HG02571 (cell line): ENCODE measurements around the gene SLC13A2.

Experiments
- ATAC-seq: cut with Tn5 transposase; IDR thresholded peaks from one replicate; pipeline ENCODE4 v1.9.1; 2021; ENCODE audit warnings: mild to moderate bottlenecking, moderate library complexity; ENCODE audit not compliant: unreplicated experiment

The SLC13A2 gene

GRCh38 chr17:28470266-28470913 lies 3.1 kb upstream of the SLC13A2 start:
- ATAC-seq, result no peak

GRCh38 chr17:28470914-28471366 lies 2.5 kb upstream of the SLC13A2 start:
- ATAC-seq, result no peak

GRCh38 chr17:28471531-28472342 lies 1.7 kb upstream of the SLC13A2 start:
- ATAC-seq, result no peak

GRCh38 chr17:28472871-28473497 lies 460 bp upstream of the SLC13A2 start:
- no peak for ATAC-seq

- no peak for ATAC-seq
Measured at GRCh38 chr17:28474111-28474531, 677 bp downstream of the SLC13A2 start.

GRCh38 chr17:28475151-28475900 lies 1.9 kb downstream of the SLC13A2 start:
- no peak for ATAC-seq

- no peak for ATAC-seq
Measured at GRCh38 chr17:28476076-28476865, 2.8 kb downstream of the SLC13A2 start.

GRCh38 chr17:28477928-28478327 lies 4.5 kb downstream of the SLC13A2 start:
- no peak for ATAC-seq

GRCh38 chr17:28478712-28479615 lies 5.5 kb downstream of the SLC13A2 start:
- no peak for ATAC-seq

GRCh38 chr17:28480278-28480677 lies 6.8 kb downstream of the SLC13A2 start:
- ATAC-seq, result no peak

- ATAC-seq, result no peak
Measured at GRCh38 chr17:28480799-28481571, 7.5 kb downstream of the SLC13A2 start.

- no peak for ATAC-seq
Measured at GRCh38 chr17:28482551-28483199, 9.2 kb downstream of the SLC13A2 start.

- ATAC-seq, result no peak
Measured at GRCh38 chr17:28484296-28484695, 10.9 kb downstream of the SLC13A2 start.

GRCh38 chr17:28485049-28485448 lies 11.6 kb downstream of the SLC13A2 start:
- no peak for ATAC-seq

GRCh38 chr17:28487881-28488532 lies 14.6 kb downstream of the SLC13A2 start:
- no peak for ATAC-seq

GRCh38 chr17:28488533-28489276 lies 15.3 kb downstream of the SLC13A2 start:
- ATAC-seq, result no peak

GRCh38 chr17:28491286-28491685 lies 17.8 kb downstream of the SLC13A2 start:
- no peak for ATAC-seq
